NCI-H1105 treated with DMSO at 0.1 percent for 48 hours (cell line): Measurements from ENCODE around the gene MTARC1.

Experiments used
- DNase-seq: peaks from one replicate; lab custom pipeline; 2025; lab: John Stamatoyannopoulos, UW

The MTARC1 gene

GRCh38 chr1:220786337-220787068 is at the start of gene MTARC1:
TSS of gene MTARC1 (plus strand) at chr1:220786913. CDS start at chr1:220786945, 32 bp downstream.
- DNase-seq, result peak; percentile 93

- DNase-seq, result no peak
Measured at GRCh38 chr1:220741349-220741748, 45.4 kb upstream of the MTARC1 start.

GRCh38 chr1:220741825-220742224 is 44.9 kb upstream of the MTARC1 start:
- DNase-seq, result no peak

GRCh38 chr1:220742520-220742919 is 44.2 kb upstream of the MTARC1 start:
- DNase-seq, result no peak

- no peak for DNase-seq
Measured at GRCh38 chr1:220746851-220747250, 39.9 kb upstream of the MTARC1 start.

- no peak for DNase-seq
Measured at GRCh38 chr1:220747437-220748088, 39.1 kb upstream of the MTARC1 start.

- DNase-seq, result peak; percentile 68
Measured at GRCh38 chr1:220748089-220748934, 38.4 kb upstream of the MTARC1 start, which contains the start of gene MTARC2. TSS of gene MTARC2 (plus strand) at chr1:220748322. CDS start at chr1:220748532, 210 bp downstream.

- DNase-seq, result no peak
Measured at GRCh38 chr1:220748936-220749335, 37.8 kb upstream of the MTARC1 start.

- DNase-seq, result no peak
Measured at GRCh38 chr1:220750131-220750515, 36.6 kb upstream of the MTARC1 start.

GRCh38 chr1:220751111-220751510 is 35.6 kb upstream of the MTARC1 start:
- no peak for DNase-seq

- DNase-seq, result no peak
Measured at GRCh38 chr1:220754212-220754917, 32.3 kb upstream of the MTARC1 start.

GRCh38 chr1:220754918-220755295 is 31.8 kb upstream of the MTARC1 start:
- no peak for DNase-seq

GRCh38 chr1:220755309-220755708 is 31.4 kb upstream of the MTARC1 start:
- no peak for DNase-seq

GRCh38 chr1:220757441-220757840 is 29.3 kb upstream of the MTARC1 start:
- no peak for DNase-seq

GRCh38 chr1:220759147-220759546 is 27.6 kb upstream of the MTARC1 start:
- no peak for DNase-seq

GRCh38 chr1:220761688-220762427 is 24.9 kb upstream of the MTARC1 start:
- peak; percentile 45 for DNase-seq

- DNase-seq, result no peak
Measured at GRCh38 chr1:220764757-220765156, 22.0 kb upstream of the MTARC1 start.

- DNase-seq, result no peak
Measured at GRCh38 chr1:220767312-220768125, 19.2 kb upstream of the MTARC1 start.

- DNase-seq, result no peak
Measured at GRCh38 chr1:220768126-220768601, 18.5 kb upstream of the MTARC1 start.

- DNase-seq, result no peak
Measured at GRCh38 chr1:220769205-220769604, 17.5 kb upstream of the MTARC1 start.
